GM19023 (cell line): ENCODE data around the gene RELL2.
"Not testable (repeated sequence)": the region's sequence is repeated elsewhere in the genome, so short reads cannot be mapped to it uniquely, and the experiment has no call there.

Source experiments
- ATAC-seq: cut with Tn5 transposase; IDR thresholded peaks from one replicate; pipeline ENCODE4 v1.9.1; 2021; ENCODE audit warnings: mild to moderate bottlenecking, moderate library complexity; ENCODE audit not compliant: unreplicated experiment

Gene RELL2

GRCh38 chr5:141636413-141637122, at the start of gene RELL2, which contains the start of gene HDAC3:
Gene RELL2 (plus strand): TSS chr5:141636997. CDS start chr5:141638226, 1,229 bp downstream.
Gene HDAC3 (minus strand): TSS chr5:141636849. CDS start chr5:141636790, 59 bp downstream.
- ATAC-seq, result peak; percentile 76

GRCh38 chr5:141590127-141590526, 46.7 kb upstream of the RELL2 start:
- ATAC-seq, result no peak

- ATAC-seq, result no peak
Measured at GRCh38 chr5:141596867-141597266, 39.9 kb upstream of the RELL2 start.

GRCh38 chr5:141597394-141597793, 39.4 kb upstream of the RELL2 start:
- no peak for ATAC-seq

GRCh38 chr5:141597814-141598213, 39.0 kb upstream of the RELL2 start:
- no peak for ATAC-seq

- no peak for ATAC-seq
Measured at GRCh38 chr5:141598391-141599345, 38.1 kb upstream of the RELL2 start.

GRCh38 chr5:141602606-141603005, 34.2 kb upstream of the RELL2 start:
- ATAC-seq, result no peak

- ATAC-seq, result no peak
Measured at GRCh38 chr5:141603923-141604717, 32.7 kb upstream of the RELL2 start.

GRCh38 chr5:141605523-141606277, 31.1 kb upstream of the RELL2 start:
- peak; percentile 98 for ATAC-seq

- ATAC-seq, result no peak
Measured at GRCh38 chr5:141608046-141608445, 28.8 kb upstream of the RELL2 start.

- no peak for ATAC-seq
Measured at GRCh38 chr5:141608557-141608956, 28.2 kb upstream of the RELL2 start.

GRCh38 chr5:141609044-141609443, 27.8 kb upstream of the RELL2 start:
- ATAC-seq, result no peak

GRCh38 chr5:141609921-141610320, 26.9 kb upstream of the RELL2 start:
- ATAC-seq, result not testable (repeated sequence)

GRCh38 chr5:141611289-141611688, 25.5 kb upstream of the RELL2 start:
- no peak for ATAC-seq

- no peak for ATAC-seq
Measured at GRCh38 chr5:141613344-141613743, 23.5 kb upstream of the RELL2 start.

GRCh38 chr5:141615991-141616720, 20.6 kb upstream of the RELL2 start:
- ATAC-seq, result no peak

- no peak for ATAC-seq
Measured at GRCh38 chr5:141617128-141617527, 19.7 kb upstream of the RELL2 start.

GRCh38 chr5:141617682-141618029, 19.1 kb upstream of the RELL2 start:
- ATAC-seq, result no peak

- ATAC-seq, result peak; percentile 26
Measured at GRCh38 chr5:141618030-141618803, 18.6 kb upstream of the RELL2 start.
